Measurements from ENCODE around the gene SND1.

GRCh38 chr7:128067983-128068382 is 416.0 kb downstream of the SND1 start:
- TF ChIP-seq POLR2AphosphoS5 (IDR thresholded peaks at IDR 0.05; ENCODE audit: borderline replicate concordance, low read depth, low read length) (no peak; the same call in 1 of the 2 replicates), FOXP2 (optimal IDR thresholded peaks at IDR 0.05; ENCODE audit: control extremely low read depth, extremely low read length, insufficient read depth) (no peak), EZH2 (IDR thresholded peaks at IDR 0.05) (no peak)
